Measurements from ENCODE around the gene SAMD4B. TPM values are rescaled to one million over a fixed set of nuclear protein-coding genes. Genes with fewer than 3 reads are reported as not detected.

SAMD4B gene
- total RNA-seq, 1 experiment from 2014 or later, result 164 TPM

- H3K27me3 Mint-ChIP-seq (ENCODE audit: low read depth), result peaks cover 20% of the 10 kb centered on the region
- ChIA-PET POLR2A (no interaction called here), CTCF (interaction anchor here (0.9 to 1.3 kb wide), 4 partner anchors 9 to 244 kb away, joined by 3 to 5 read pairs (median 4); no protein-coding TSS in a partner anchor)
- ATAC-seq, result no peak
- peak within 1 kb of the TSS; percentile 43; the same call in 1 of the 2 replicates for H3K27ac Mint-ChIP-seq
- H3K4me3 Mint-ChIP-seq, result no peak within 1 kb of the TSS
- no peaks in the 10 kb centered on the region for H3K4me1 Mint-ChIP-seq
- H3K9me3 Mint-ChIP-seq, result no peaks in the 10 kb centered on the region
- no peak for TF ChIP-seq ZMAT4 (CRISPR knock-in tag; IDR thresholded peaks at IDR 0.05)
- no peak for TF ChIP-seq FOXP1 (CRISPR knock-in tag; IDR thresholded peaks at IDR 0.05; ENCODE audit: borderline replicate concordance)
- no peak for TF ChIP-seq USF1 (CRISPR knock-in tag; IDR thresholded peaks at IDR 0.05)
- TF ChIP-seq ELF4 (CRISPR knock-in tag; IDR thresholded peaks at IDR 0.05; ENCODE audit: low read depth), result no peak
- no peak for TF ChIP-seq TEAD1 (CRISPR knock-in tag; IDR thresholded peaks at IDR 0.05)
- TF ChIP-seq NR3C1 (CRISPR knock-in tag; conservative IDR thresholded peaks at IDR 0.05; ENCODE audit: low read depth), result no peak
- no peak for TF ChIP-seq ZNF317 (CRISPR knock-in tag; IDR thresholded peaks at IDR 0.05; ENCODE audit: borderline replicate concordance, low read depth)
- no peak for TF ChIP-seq ATF2 (CRISPR knock-in tag; IDR thresholded peaks at IDR 0.05; ENCODE audit: borderline replicate concordance, low read depth)
- no peak for TF ChIP-seq TCF7 (CRISPR knock-in tag; IDR thresholded peaks at IDR 0.05; ENCODE audit: low read depth)
- no peak for TF ChIP-seq SMAD4 (CRISPR knock-in tag; IDR thresholded peaks at IDR 0.05)
- no peak for TF ChIP-seq ZNF671 (CRISPR knock-in tag; IDR thresholded peaks at IDR 0.05)
- H3K36me3 Mint-ChIP-seq, result no peaks in the 10 kb centered on the region
- DNase-seq (ENCODE audit: low spot score), result no peak
Observed at GRCh38 chr19:39296055-39296645, 46.1 kb upstream of the SAMD4B start, which contains the start of gene IFNL1. Gene IFNL1 (plus strand): TSS chr19:39296407. CDS start chr19:39296422, 15 bp downstream.

GRCh38 chr19:39296906-39297305, 45.3 kb upstream of the SAMD4B start:
- ChIA-PET POLR2A (no interaction called here), CTCF (interaction anchor here (0.9 to 1.3 kb wide), 3 partner anchors 50 to 245 kb away, joined by 3 to 5 read pairs (median 4); no protein-coding TSS in a partner anchor)
- no peak for TF ChIP-seq RELA (CRISPR knock-in tag; IDR thresholded peaks at IDR 0.05; ENCODE audit: borderline replicate concordance)
- no peak for TF ChIP-seq USF1 (CRISPR knock-in tag; IDR thresholded peaks at IDR 0.05)
- TF ChIP-seq NR3C1 (CRISPR knock-in tag; conservative IDR thresholded peaks at IDR 0.05; ENCODE audit: low read depth), result no peak
- TF ChIP-seq E2F4 (CRISPR knock-in tag; IDR thresholded peaks at IDR 0.05; ENCODE audit: borderline replicate concordance, low read depth), result no peak
- no peak for TF ChIP-seq ZNF396 (CRISPR knock-in tag; IDR thresholded peaks at IDR 0.05; ENCODE audit: borderline replicate concordance)
- TF ChIP-seq CBFB (CRISPR knock-in tag; IDR thresholded peaks at IDR 0.05; ENCODE audit: low read depth), result no peak
- no peak for TF ChIP-seq CTCF (IDR thresholded peaks at IDR 0.05)
- TF ChIP-seq ZNF425 (CRISPR knock-in tag; conservative IDR thresholded peaks at IDR 0.05), result no peak
- TF ChIP-seq ZNF121 (CRISPR knock-in tag; IDR thresholded peaks at IDR 0.05), result no peak
- TF ChIP-seq TP53 (CRISPR knock-in tag; IDR thresholded peaks at IDR 0.05), result no peak
- TF ChIP-seq FOXP1 (CRISPR knock-in tag; IDR thresholded peaks at IDR 0.05; ENCODE audit: borderline replicate concordance), result no peak
- no peak for TF ChIP-seq NFE2L1 (CRISPR knock-in tag; IDR thresholded peaks at IDR 0.05)
- no peak for TF ChIP-seq PREB (CRISPR knock-in tag; IDR thresholded peaks at IDR 0.05; ENCODE audit: borderline replicate concordance)
- Mint-ChIP-seq H3K27ac (peak overlapping the region; percentile 43; the same call in 1 of the 2 replicates), H3K27me3 (ENCODE audit: low read depth) (peaks cover 17% of the 10 kb centered on the region), H3K4me1 (no peaks in the 10 kb centered on the region), H3K4me3 (no peak overlapping the region), H3K36me3 (no peaks in the 10 kb centered on the region), H3K9me3 (no peaks in the 10 kb centered on the region)
- no peak for ATAC-seq
- DNase-seq (ENCODE audit: low spot score), result no peak

Measured in WTC11 (cell line).